H1 (cell line): Measurements from ENCODE around the gene YLPM1. TPM values are rescaled to one million over a fixed set of nuclear protein-coding genes. Genes with fewer than 3 reads are reported as not detected.
A peak's percentile ranks its signal among the peaks of the same experiment; 100 is the strongest.

Source experiments
- CTCF ChIA-PET: fragments of 300-600 bp; sonication (Branson Sonifier 250); formaldehyde crosslinking; loops from one replicate; lab custom pipeline; 2021; ENCODE audit not compliant: partially characterized antibody; lab: Charles Lee
- POLR2A ChIA-PET: fragments of 300-600 bp; sonication (Branson Sonifier 250); formaldehyde crosslinking; loops from one replicate; lab custom pipeline; 2021; ENCODE audit warnings: inconsistent platforms; ENCODE audit not compliant: partially characterized antibody; lab: Charles Lee
- DNase-seq, 2 experiments: peaks; one replicate each; pipeline versions ENCODE4 v3.0.0 to v3.0.0-alpha.2; 2010 to 2022; ENCODE audit warnings: low spot score in 2 of 2, low read depth in 1 of 2, mixed read lengths in 1 of 2
- FAIRE-seq: peaks from 2 replicates; lab custom pipeline; 2011; peaks lifted over from hg19 to GRCh38; lab: Jason Lieb, UNC
- H2AFZ ChIP-seq: 2 replicates; pipeline ENCODE4 v1.8.1; 2012; ENCODE audit warnings: low read length, inconsistent platforms
- H2AK5ac ChIP-seq: 2 replicates; pipeline ENCODE4 v1.6.1; 2013; ENCODE audit warnings: low read depth, low read length
- H2BK120ac ChIP-seq: replicated peaks from 2 replicates; pipeline ENCODE3; 2013; ENCODE audit warnings: low read depth, low read length, inconsistent platforms
- H2BK12ac ChIP-seq: 2 replicates; pipeline ENCODE4 v1.6.1; 2013; ENCODE audit warnings: low read depth, low read length
- H2BK15ac ChIP-seq: 2 replicates; pipeline ENCODE4 v1.6.1; 2013; ENCODE audit warnings: low read length
- H2BK20ac ChIP-seq: 2 replicates; pipeline ENCODE4 v1.6.1; 2013; ENCODE audit warnings: low read length
- H2BK5ac ChIP-seq: 2 replicates; pipeline ENCODE4 v1.6.1; 2013; ENCODE audit warnings: low read depth, low read length
- H3K14ac ChIP-seq: 2 replicates; pipeline ENCODE4 v1.6.1; 2013; ENCODE audit warnings: inconsistent platforms; ENCODE audit not compliant: insufficient read length
- H3K18ac ChIP-seq: 2 replicates; pipeline ENCODE4 v1.6.1; 2013; ENCODE audit warnings: low read length; ENCODE audit errors: extremely low read depth
- H3K23ac ChIP-seq: 2 replicates; pipeline ENCODE4 v1.6.1; 2013; ENCODE audit warnings: inconsistent platforms; ENCODE audit not compliant: insufficient read length
- H3K23me2 ChIP-seq: 2 replicates; pipeline ENCODE4 v1.6.1; 2013; ENCODE audit warnings: low read depth, low read length
- H3K27ac ChIP-seq: 2 replicates; pipeline ENCODE4 v1.6.1; 2011; ENCODE audit warnings: low read depth, low read length, inconsistent platforms
- H3K27me3 ChIP-seq, 4 experiments: replicated peaks in 1 of 4; 1 replicate in 1 of 4; 2 replicates in 3 of 4; pipeline versions ENCODE4 v1.6.1 to v1.8.1; 2011 to 2013; ENCODE audit warnings: low read length in 3 of 4, mild to moderate bottlenecking in 3 of 4, inconsistent platforms in 2 of 4, mixed read lengths in 2 of 4, moderate library complexity in 1 of 4; ENCODE audit not compliant: control insufficient read depth in 3 of 4, insufficient read depth in 3 of 4; ENCODE audit errors: extremely low read depth in 1 of 4
- H3K36me3 ChIP-seq, 4 experiments: 2 replicates each; pipeline versions ENCODE4 v1.6.1 to v1.8.1; 2011 to 2013; ENCODE audit warnings: mild to moderate bottlenecking in 4 of 4, low read length in 3 of 4, moderate library complexity in 2 of 4, control low read depth in 1 of 4, inconsistent platforms in 1 of 4; ENCODE audit not compliant: insufficient read depth in 4 of 4, control insufficient read depth in 2 of 4
- H3K4ac ChIP-seq: replicated peaks from 2 replicates; pipeline ENCODE3; 2013; ENCODE audit warnings: low read length, low read depth, mixed read lengths, inconsistent platforms; ENCODE audit not compliant: insufficient read length
- H3K4me1 ChIP-seq, 4 experiments: replicated peaks in 1 of 4; 1 replicate in 1 of 4; 2 replicates in 3 of 4; pipeline versions ENCODE4 v1.6.1 to v1.8.1; 2011 to 2013; ENCODE audit warnings: low read length in 3 of 4, inconsistent platforms in 2 of 4, mixed read lengths in 1 of 4; ENCODE audit not compliant: insufficient read depth in 4 of 4, control insufficient read depth in 3 of 4
- H3K4me2 ChIP-seq, 2 experiments: 2 replicates each; pipeline versions ENCODE4 v1.6.1 to v1.8.1; 2011 to 2013; ENCODE audit warnings: low read depth in 2 of 2, low read length in 2 of 2, control low read depth in 1 of 2, inconsistent platforms in 1 of 2, mild to moderate bottlenecking in 1 of 2; ENCODE audit not compliant: insufficient read depth in 1 of 2
- H3K4me3 ChIP-seq, 4 experiments: fragments of 200-600, 300-600 bp in 1 of 4; sonication (generic), shearing (Covaris generic), sonication (Bioruptor Twin) in 1 of 4; 2 replicates each; pipeline versions ENCODE4 v1.5.1 to v1.8.1; 2011 to 2016; ENCODE audit warnings: low read length in 4 of 4, low read depth in 3 of 4, control low read depth in 2 of 4, inconsistent platforms in 2 of 4, mild to moderate bottlenecking in 2 of 4, mixed read lengths in 1 of 4, moderate library complexity in 1 of 4; ENCODE audit not compliant: insufficient read depth in 2 of 4; ENCODE audit errors: extremely low read depth in 1 of 4
- H3K56ac ChIP-seq: replicated peaks from 2 replicates; pipeline ENCODE3; 2013; ENCODE audit warnings: low read depth, mild to moderate bottlenecking, mixed read lengths, low read length, inconsistent platforms; ENCODE audit not compliant: insufficient read length
- H3K79me1 ChIP-seq: 2 replicates; pipeline ENCODE4 v1.6.1; 2013; ENCODE audit warnings: low read depth, low read length, control low read depth
- H3K79me2 ChIP-seq, 2 experiments: 2 replicates each; pipeline versions ENCODE4 v1.6.1 to v1.8.1; 2012 to 2013; ENCODE audit warnings: low read length in 2 of 2, mild to moderate bottlenecking in 2 of 2, inconsistent platforms in 1 of 2; ENCODE audit not compliant: insufficient read depth in 2 of 2, control insufficient read depth in 1 of 2
- H3K9ac ChIP-seq, 4 experiments: replicated peaks in 1 of 4; 1 replicate in 1 of 4; 2 replicates in 3 of 4; pipeline versions ENCODE4 v1.6.1 to v1.8.1; 2011 to 2013; ENCODE audit warnings: low read depth in 3 of 4, low read length in 3 of 4, control low read depth in 2 of 4, mild to moderate bottlenecking in 2 of 4, moderate library complexity in 2 of 4, inconsistent platforms in 1 of 4; ENCODE audit errors: extremely low read depth in 1 of 4
- H3K9me3 ChIP-seq, 2 experiments: 2 replicates each; pipeline versions ENCODE4 v1.6.1 to v1.8.1; 2012 to 2013; ENCODE audit warnings: mild to moderate bottlenecking in 2 of 2, moderate library complexity in 2 of 2, control low read depth in 1 of 2, inconsistent platforms in 1 of 2, low read depth in 1 of 2, low read length in 1 of 2, mixed read lengths in 1 of 2; ENCODE audit not compliant: insufficient read depth in 2 of 2
- H4K20me1 ChIP-seq, 2 experiments: replicated peaks in 1 of 2; 2 replicates each; pipeline versions ENCODE3 to v1.8.1; 2011 to 2013; ENCODE audit warnings: inconsistent platforms in 2 of 2, low read length in 2 of 2, mild to moderate bottlenecking in 1 of 2; ENCODE audit not compliant: insufficient read depth in 2 of 2, control insufficient read depth in 1 of 2
- H4K5ac ChIP-seq: 2 replicates; pipeline ENCODE4 v1.6.1; 2013; ENCODE audit warnings: low read length, low read depth, mixed read lengths, inconsistent platforms; ENCODE audit not compliant: insufficient read length
- H4K8ac ChIP-seq: 2 replicates; pipeline ENCODE4 v1.8.0; 2013; ENCODE audit warnings: mild to moderate bottlenecking, moderate library complexity, low read length, inconsistent platforms; ENCODE audit not compliant: insufficient read depth; ENCODE audit errors: extremely low read depth
- H4K91ac ChIP-seq: replicated peaks from 2 replicates; pipeline ENCODE3; 2013; ENCODE audit warnings: low read length, mixed read lengths, inconsistent platforms; ENCODE audit not compliant: insufficient read length
- ATF3 ChIP-seq: IDR thresholded peaks from 2 replicates; pipeline ENCODE4 v1.6.1; 2011; ENCODE audit warnings: low read depth, mild to moderate bottlenecking, low read length; ENCODE audit not compliant: insufficient read depth
- BRCA1 ChIP-seq: IDR thresholded peaks from 2 replicates; pipeline ENCODE4 v1.6.1; 2012; ENCODE audit warnings: low read depth, low read length, improper control_type of control experiment
- CHD1 ChIP-seq: IDR thresholded peaks from 2 replicates; pipeline ENCODE4 v1.6.1; 2012; ENCODE audit warnings: low read depth, low read length, improper control_type of control experiment
- CHD2 ChIP-seq: IDR thresholded peaks from 2 replicates; pipeline ENCODE4 v1.6.1; 2012; ENCODE audit warnings: low read length, improper control_type of control experiment
- CREB1 ChIP-seq: IDR thresholded peaks from 2 replicates; pipeline ENCODE4 v1.6.1; 2012; ENCODE audit warnings: inconsistent platforms
- CTBP2 ChIP-seq: IDR thresholded peaks from 2 replicates; pipeline ENCODE4 v1.7.0; 2011; ENCODE audit warnings: borderline replicate concordance, mild to moderate bottlenecking, moderate library complexity, mixed read lengths, low read length; ENCODE audit not compliant: insufficient read depth, insufficient read length
- E2F6 ChIP-seq: IDR thresholded peaks from 2 replicates; pipeline ENCODE4 v1.6.1; 2012; ENCODE audit warnings: inconsistent platforms
- JUN ChIP-seq: IDR thresholded peaks from 2 replicates; pipeline ENCODE4 v1.6.1; 2011; ENCODE audit warnings: low read depth, mild to moderate bottlenecking, improper control_type of control experiment, low read length
- NANOG ChIP-seq: IDR thresholded peaks from 2 replicates; pipeline ENCODE4 v1.6.1; 2011; ENCODE audit warnings: low read length, low read depth, mild to moderate bottlenecking, inconsistent platforms; ENCODE audit not compliant: insufficient read depth, poor library complexity, severe bottlenecking
- NRF1 ChIP-seq: IDR thresholded peaks from 2 replicates; pipeline ENCODE4 v1.6.1; 2011; ENCODE audit warnings: mild to moderate bottlenecking, low read depth, low read length, improper control_type of control experiment
- PHF8 ChIP-seq: fragments of 200-600 bp; sonication (generic); conservative IDR thresholded peaks from 2 replicates; pipeline ENCODE4 v1.7.1; 2012; ENCODE audit warnings: low read depth, mild to moderate bottlenecking, inconsistent platforms, low read length, moderate library complexity
- SIRT6 ChIP-seq: IDR thresholded peaks from one replicate; pipeline ENCODE4 v1.7.1; 2012; ENCODE audit warnings: low read length, inconsistent platforms
- SP2 ChIP-seq: IDR thresholded peaks from 2 replicates; pipeline ENCODE4 v1.6.1; 2012; ENCODE audit warnings: mild to moderate bottlenecking, low read length, inconsistent platforms
- SP4 ChIP-seq: IDR thresholded peaks from 2 replicates; pipeline ENCODE4 v1.6.1; 2012; ENCODE audit warnings: low read length, inconsistent platforms
- TBP ChIP-seq: IDR thresholded peaks from 2 replicates; pipeline ENCODE4 v1.6.1; 2011; ENCODE audit warnings: low read depth, low read length, improper control_type of control experiment
- polyA plus RNA-seq, 7 experiments: library from polyadenylated mRNA; depleted of rRNA in 3 of 7; stranded (reverse) in 5 of 7; unstranded in 2 of 7; fragments of >200 nt in 5 of 7; fragments of 200-250 nt in 2 of 7; gene quantifications; 1 replicate in 5 of 7; 2 replicates in 1 of 7; 4 replicates in 1 of 7; pipeline versions ENCODE4 v1.2.1 to v1.2.3, GENCODE V29; 2011 to 2013; ENCODE audit warnings: missing spikeins in 2 of 7, mixed read lengths in 2 of 7
- total RNA-seq: library from RNA; stranded (reverse); fragmentation: NEBNext Ultra II Directional; extraction: Animal tissue kit (Norgen Biotek cat#: 25700); gene quantifications from 2 replicates; pipeline ENCODE4 v1.2.1, GENCODE V29; 2021

Gene YLPM1
- total and polyA plus RNA-seq, 2 of the 8 experiments (the other 6 are each of a cell fraction or from before 2014, with no cell fraction given), result 13.5 to 71.7 TPM

- Histone ChIP-seq H3K4me2 (peak overlapping the region; percentile 15 to 38; a peak in 2 of 4 replicates), H2BK120ac (no peak overlapping the region), H3K4ac (no peak overlapping the region), H2AFZ (no peak overlapping the region), H4K20me1 (no peaks in the 10 kb centered on the region), H3K36me3 (peaks cover 2 to 33% (median 18%) of the 10 kb centered on the region in 4 experiments; a peak in 6 of 8 replicates), H4K91ac (no peak overlapping the region), H2BK15ac (no peak overlapping the region), H2BK20ac (no peak overlapping the region), H2BK12ac (no peak overlapping the region), H2AK5ac (no peak overlapping the region), H4K5ac (no peak overlapping the region), H3K56ac (no peak overlapping the region), H3K14ac (no peak overlapping the region), H3K27ac (peak overlapping the region; percentile 0; the same call in 1 of the 2 replicates), H3K79me1 (no peaks in the 10 kb centered on the region), H3K23me2 (no peaks in the 10 kb centered on the region), H3K4me1 (no peaks in the 10 kb centered on the region; a peak in 2 of 7 replicates), H3K27me3 (no peaks in the 10 kb centered on the region), H3K18ac (no peak overlapping the region), H3K9ac (no peak overlapping the region), H3K79me2 (0 out of 4 replicates have a peak, but pooled peaks cover 0 to 3% of the 10 kb centered on the region in 2 experiments), H4K8ac (no peak overlapping the region), H3K4me3 (no peak overlapping the region), H3K23ac (no peak overlapping the region), H2BK5ac (no peak overlapping the region), H3K9me3 (no peaks in the 10 kb centered on the region)
- DNase-seq (no peak), FAIRE-seq (peak; percentile 66)
- ChIA-PET CTCF (no interaction called here), POLR2A (no interaction called here)
- TF ChIP-seq ATF3 (no peak), CHD1 (no peak), NRF1 (no peak), BRCA1 (no peak), PHF8 (no peak), CTBP2 (no peak), SP4 (no peak), SIRT6 (no peak), NANOG (no peak), E2F6 (no peak), SP2 (no peak), CHD2 (no peak), CREB1 (no peak), JUN (no peak), TBP (no peak)
Observed at GRCh38 chr14:74826574-74826973, 63.5 kb downstream of the YLPM1 start.
